K562 (cell line): ENCODE measurements around the gene LARP4B. TPM values are rescaled to one million over a fixed set of nuclear protein-coding genes. Genes with fewer than 3 reads are reported as not detected.

Experiments
- ATAC-seq: fragments of 200-7000 bp; cut with Tn5 transposase; 3 replicates; pipeline ENCODE4 v1.9.1; 2020; ENCODE audit warnings: moderate library complexity
- BruUV-seq: library from RNA; stranded (reverse); fragments of 400-500 nt; replicated peaks from 2 replicates; lab custom pipeline; 2021; lab: Mats Ljungman, UMichigan
- CTCF ChIA-PET: fragments of 300-600 bp; formaldehyde crosslinking; extraction: SDS; loops from one replicate; lab custom pipeline; 2021; ENCODE audit warnings: low intra/inter-chr PET ratio; lab: Yijun Ruan, JAX
- POLR2A ChIA-PET: fragments of 300-600, 350-650 bp; sonication (Branson Sonifier 250); formaldehyde crosslinking; extraction: SDS; loops from one replicate; lab custom pipeline; 2021; ENCODE audit warnings: antibody characterized with exemption, inconsistent platforms; lab: Yijun Ruan, JAX
- DNase-seq, 4 experiments: peaks; one replicate each; pipeline versions ENCODE4 v3.0.0 to v3.0.0-alpha.2; 2011 to 2018; ENCODE audit warnings: low spot score in 3 of 4, mixed read lengths in 3 of 4; ENCODE audit errors: extremely low read depth in 1 of 4
- FAIRE-seq: peaks from 2 replicates; lab custom pipeline; 2011; peaks lifted over from hg19 to GRCh38; lab: Jason Lieb, UNC
- H2AFZ ChIP-seq: 2 replicates; pipeline ENCODE4 v1.6.0; 2011; ENCODE audit warnings: low read depth, low read length, control low read depth, inconsistent platforms
- H3K27ac ChIP-seq: fragments of 200-600 bp; 3 replicates; pipeline ENCODE4 v1.8.0; 2011; ENCODE audit warnings: low read depth, mild to moderate bottlenecking, control low read depth, inconsistent platforms, low read length, moderate library complexity, mixed read lengths; ENCODE audit errors: extremely low read depth
- H3K27me3 ChIP-seq, 2 experiments: fragments of 300-600 bp in 1 of 2; 2 replicates in 1 of 2; 3 replicates in 1 of 2; pipeline versions ENCODE4 v1.6.0 to v1.8.0; 2011; ENCODE audit warnings: inconsistent platforms in 2 of 2, low read length in 2 of 2, mild to moderate bottlenecking in 1 of 2, mixed read lengths in 1 of 2, moderate library complexity in 1 of 2; ENCODE audit not compliant: control insufficient read depth in 2 of 2, insufficient read depth in 2 of 2
- H3K36me3 ChIP-seq: fragments of 300-600 bp; 3 replicates; pipeline ENCODE4 v1.8.0; 2011; ENCODE audit warnings: mild to moderate bottlenecking, low read length, inconsistent platforms; ENCODE audit not compliant: control insufficient read depth, insufficient read depth
- H3K4me1 ChIP-seq, 2 experiments: fragments of 200-600 bp in 1 of 2; replicated peaks in 1 of 2; 2 replicates in 1 of 2; 3 replicates in 1 of 2; pipeline versions ENCODE4 v1.5.1 to v1.8.0; 2011; ENCODE audit warnings: inconsistent platforms in 2 of 2, low read length in 2 of 2, mild to moderate bottlenecking in 1 of 2, mixed read lengths in 1 of 2, moderate library complexity in 1 of 2; ENCODE audit not compliant: control insufficient read depth in 2 of 2, insufficient read depth in 2 of 2
- H3K4me2 ChIP-seq: 2 replicates; pipeline ENCODE4 v1.6.1; 2011; ENCODE audit warnings: low read length, control low read depth, inconsistent platforms, mixed read lengths; ENCODE audit not compliant: insufficient read depth
- H3K4me3 ChIP-seq: fragments of 200-600 bp; sonication (generic), shearing (Covaris generic); 2 replicates; pipeline ENCODE4 v1.5.1; 2016; ENCODE audit warnings: control low read depth, inconsistent platforms
- H3K79me2 ChIP-seq: fragments of 200-600 bp; 3 replicates; pipeline ENCODE4 v1.8.0; 2011; ENCODE audit warnings: low read length, inconsistent platforms; ENCODE audit not compliant: control insufficient read depth, insufficient read depth
- H3K9ac ChIP-seq, 2 experiments: 2 replicates each; pipeline versions ENCODE4 v1.6.0 to v1.6.1; 2011; ENCODE audit warnings: low read depth in 2 of 2, low read length in 2 of 2, control low read depth in 1 of 2, inconsistent platforms in 1 of 2, mild to moderate bottlenecking in 1 of 2, mixed read lengths in 1 of 2; ENCODE audit not compliant: insufficient read depth in 1 of 2
- H3K9me1 ChIP-seq: one replicate; pipeline ENCODE4 v1.6.0; 2011; ENCODE audit warnings: inconsistent platforms, mild to moderate bottlenecking, low read length, moderate library complexity; ENCODE audit not compliant: control insufficient read depth, insufficient read depth
- H3K9me3 ChIP-seq: replicated peaks from 2 replicates; pipeline ENCODE4 v1.5.1; 2011; ENCODE audit warnings: low read depth, low read length, inconsistent platforms; ENCODE audit not compliant: control insufficient read depth, insufficient read depth
- H4K20me1 ChIP-seq: replicated peaks from 2 replicates; pipeline ENCODE4 v1.6.1; 2011; ENCODE audit warnings: low read length, inconsistent platforms, mixed read lengths; ENCODE audit not compliant: control insufficient read depth, insufficient read depth
- EP300 ChIP-seq: IDR thresholded peaks from 2 replicates; pipeline ENCODE4 v1.6.1; 2012; ENCODE audit warnings: low read length, improper control_type of control experiment
- HNRNPL ChIP-seq: fragments of 200-400 bp; formaldehyde crosslinking; IDR thresholded peaks from 2 replicates; pipeline ENCODE4 v1.6.1; 2017; ENCODE audit warnings: low read depth, mild to moderate bottlenecking, low read length
- KAT8 ChIP-seq: fragments of 450-650 bp; IDR thresholded peaks from 2 replicates; pipeline ENCODE4 v1.6.1; 2016; ENCODE audit warnings: low read depth, mild to moderate bottlenecking
- NFXL1 ChIP-seq: fragments of 450-650 bp; formaldehyde crosslinking; IDR thresholded peaks from 2 replicates; pipeline ENCODE4 v1.4.0; 2021; ENCODE audit warnings: mild to moderate bottlenecking
- RBBP5 ChIP-seq: fragments of 200-600 bp; sonication (generic); IDR thresholded peaks from 2 replicates; pipeline ENCODE4 v1.6.1; 2012; ENCODE audit warnings: borderline replicate concordance, mild to moderate bottlenecking, low read length, control low read depth, inconsistent platforms; ENCODE audit not compliant: insufficient read depth, poor library complexity, severe bottlenecking
- TFAM ChIP-seq: fragments of 250-450 bp; sonication (Bioruptor Pico); conservative IDR thresholded peaks from 2 replicates; pipeline ENCODE4 v1.5.0; 2021; ENCODE audit warnings: mild to moderate bottlenecking, moderate library complexity
- ZBTB7A ChIP-seq: IDR thresholded peaks from 2 replicates; pipeline ENCODE4 v1.6.1; 2011; ENCODE audit warnings: low read depth, mild to moderate bottlenecking, low read length, moderate library complexity, borderline replicate concordance; ENCODE audit not compliant: control insufficient read depth
- WGBS: fragments of 100-300 bp; shearing (Covaris generic); methylation state at CpG from one replicate; pipeline ENCODE4 v1.1.6; 2016; ENCODE audit warnings: low coverage, mixed read lengths; ENCODE audit not compliant: insufficient coverage; ENCODE audit errors: missing lambda C conversion rate; 5-methylcytosine and 5-hydroxymethylcytosine counted together
- in situ Hi-C: fragments of 300-500 bp; cut with MboI; formaldehyde crosslinking; loops from 4 replicates; pipeline ENCODE4 v1.15.0; 2018; ENCODE audit warnings: inconsistent platforms, mixed read lengths
- intact Hi-C: fragments of 100-400 bp; cut with micrococcal nuclease; formaldehyde crosslinking; loops from 2 replicates; pipeline ENCODE4 v1.14.2; 2022
- polyA plus RNA-seq, 8 experiments: library from polyadenylated mRNA; depleted of rRNA in 4 of 8; stranded (reverse) in 5 of 8; unstranded in 3 of 8; fragments of >200 nt; fragmentation: Nextera tagmentation in 2 of 8; fragmentation: Illumina TruSeq in 1 of 8; extraction: Ambion mirVana in 2 of 8; extraction: Trizol in 1 of 8; gene quantifications; 2 replicates each; pipeline versions ENCODE4 v1.2.1 to v1.2.3, GENCODE V29; 2011 to 2014; ENCODE audit warnings: inconsistent platforms in 1 of 8, missing spikeins in 1 of 8
- total RNA-seq, 7 experiments: library from RNA; depleted of rRNA in 6 of 7; stranded (reverse); fragments of >200 nt in 6 of 7; fragmentation: Illumina TruSeq in 2 of 7; extraction: Trizol in 2 of 7; gene quantifications; 2 replicates each; pipeline versions ENCODE4 v1.2.1 to v1.2.3, GENCODE V29; 2011 to 2021; ENCODE audit warnings: low replicate concordance in 1 of 7
- TF ChIP-seq, protein P1 (sequence below): IDR thresholded peaks from 2 replicates; pipeline ENCODE4 v1.6.1; 2011; ENCODE audit not compliant: insufficient read length; ENCODE audit errors: extremely low read depth
- TF ChIP-seq, protein P2 (sequence below): fragments of 450-650 bp; IDR thresholded peaks from 2 replicates; pipeline ENCODE4 v1.6.1; 2016
- TF ChIP-seq, protein P3 (sequence below): fragments of 250-450 bp; sonication (Bioruptor Pico); IDR thresholded peaks from 2 replicates; pipeline ENCODE4 v1.4.0; 2020; ENCODE audit warnings: mild to moderate bottlenecking, moderate library complexity
- TF ChIP-seq, protein P4 (sequence below): fragments of 250-450 bp; sonication (Bioruptor Pico); IDR thresholded peaks from 2 replicates; pipeline ENCODE4 v1.5.0; 2020; ENCODE audit warnings: mild to moderate bottlenecking, borderline replicate concordance
- TF ChIP-seq, protein P5 (sequence below), 2 experiments: fragments of 450-650 bp in 1 of 2; sonication (generic) in 1 of 2; formaldehyde crosslinking in 1 of 2; IDR thresholded peaks in 1 of 2; conservative IDR thresholded peaks in 1 of 2; 2 replicates each; pipeline versions ENCODE4 v1.6.1 to v1.8.1; 2016 to 2023; ENCODE audit warnings: mild to moderate bottlenecking in 2 of 2, moderate library complexity in 2 of 2, inconsistent platforms in 1 of 2, missing genetic modification reagents in 1 of 2

LARP4B gene
- total and polyA plus RNA-seq, 9 of the 15 experiments (the other 6 are each of a cell fraction or from before 2014, with no cell fraction given), result 11.8 to 130 (median 42.6) TPM

DNA sequence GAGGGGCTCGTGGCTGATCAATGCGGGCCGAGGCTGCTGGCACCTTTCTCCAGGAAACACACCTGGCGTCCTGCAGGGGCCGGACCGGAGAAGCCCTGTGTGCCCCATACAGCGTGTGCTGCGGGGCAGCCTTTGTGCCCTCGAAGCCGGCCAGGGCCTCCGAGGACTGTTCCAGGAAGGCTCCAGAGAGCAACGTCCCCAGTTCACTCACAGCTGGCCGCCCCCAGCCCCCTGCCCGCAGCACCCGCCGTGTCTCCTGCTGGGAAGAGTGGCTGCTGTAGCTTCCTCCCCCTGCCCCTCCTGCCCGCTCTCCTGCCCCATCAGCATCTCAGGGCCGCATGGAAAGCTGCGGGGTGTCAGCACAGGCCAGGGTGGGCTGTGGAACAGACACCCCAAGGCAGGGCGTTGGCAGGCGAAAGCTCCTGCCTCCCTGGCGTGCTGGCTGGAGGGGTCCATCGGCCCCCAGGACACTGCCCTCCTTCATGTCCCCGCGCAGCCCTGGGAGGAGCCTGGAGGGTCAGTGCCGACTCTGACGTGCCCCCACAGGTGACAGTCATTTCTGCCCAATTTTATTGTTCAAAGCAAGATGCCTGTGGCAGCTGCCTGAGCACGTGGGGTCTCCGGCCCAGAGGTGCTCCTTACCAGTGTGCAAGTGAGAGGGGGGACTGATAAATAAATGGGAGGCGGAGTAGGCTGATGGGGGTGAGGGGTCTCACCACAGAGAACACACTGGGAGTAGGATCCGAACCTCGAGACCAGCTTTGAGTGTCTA lies 146.2 kb downstream of the LARP4B start:
- no peak overlapping the region for H3K9ac ChIP-seq
- CTCF ChIA-PET, result interaction anchor here (0.6 kb wide), 1 partner anchor 290 kb away, joined by 3 read pairs; no protein-coding TSS in a partner anchor
- TF ChIP-seq, protein P1, sequence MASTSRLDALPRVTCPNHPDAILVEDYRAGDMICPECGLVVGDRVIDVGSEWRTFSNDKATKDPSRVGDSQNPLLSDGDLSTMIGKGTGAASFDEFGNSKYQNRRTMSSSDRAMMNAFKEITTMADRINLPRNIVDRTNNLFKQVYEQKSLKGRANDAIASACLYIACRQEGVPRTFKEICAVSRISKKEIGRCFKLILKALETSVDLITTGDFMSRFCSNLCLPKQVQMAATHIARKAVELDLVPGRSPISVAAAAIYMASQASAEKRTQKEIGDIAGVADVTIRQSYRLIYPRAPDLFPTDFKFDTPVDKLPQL, result no peak
- TF ChIP-seq, protein P2, sequence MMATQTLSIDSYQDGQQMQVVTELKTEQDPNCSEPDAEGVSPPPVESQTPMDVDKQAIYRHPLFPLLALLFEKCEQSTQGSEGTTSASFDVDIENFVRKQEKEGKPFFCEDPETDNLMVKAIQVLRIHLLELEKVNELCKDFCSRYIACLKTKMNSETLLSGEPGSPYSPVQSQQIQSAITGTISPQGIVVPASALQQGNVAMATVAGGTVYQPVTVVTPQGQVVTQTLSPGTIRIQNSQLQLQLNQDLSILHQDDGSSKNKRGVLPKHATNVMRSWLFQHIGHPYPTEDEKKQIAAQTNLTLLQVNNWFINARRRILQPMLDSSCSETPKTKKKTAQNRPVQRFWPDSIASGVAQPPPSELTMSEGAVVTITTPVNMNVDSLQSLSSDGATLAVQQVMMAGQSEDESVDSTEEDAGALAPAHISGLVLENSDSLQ, result no peak
- TF ChIP-seq, protein P3, sequence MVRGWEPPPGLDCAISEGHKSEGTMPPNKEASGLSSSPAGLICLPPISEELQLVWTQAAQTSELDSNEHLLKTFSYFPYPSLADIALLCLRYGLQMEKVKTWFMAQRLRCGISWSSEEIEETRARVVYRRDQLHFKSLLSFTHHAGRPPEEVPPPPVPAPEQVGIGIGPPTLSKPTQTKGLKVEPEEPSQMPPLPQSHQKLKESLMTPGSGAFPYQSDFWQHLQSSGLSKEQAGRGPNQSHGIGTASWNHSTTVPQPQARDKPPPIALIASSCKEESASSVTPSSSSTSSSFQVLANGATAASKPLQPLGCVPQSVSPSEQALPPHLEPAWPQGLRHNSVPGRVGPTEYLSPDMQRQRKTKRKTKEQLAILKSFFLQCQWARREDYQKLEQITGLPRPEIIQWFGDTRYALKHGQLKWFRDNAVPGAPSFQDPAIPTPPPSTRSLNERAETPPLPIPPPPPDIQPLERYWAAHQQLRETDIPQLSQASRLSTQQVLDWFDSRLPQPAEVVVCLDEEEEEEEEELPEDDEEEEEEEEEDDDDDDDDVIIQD (CRISPR knock-in tag), result no peak
- no peak for TF ChIP-seq ZBTB7A
- no peak for TF ChIP-seq RBBP5
- TF ChIP-seq HNRNPL, result no peak
- TF ChIP-seq, protein P4, sequence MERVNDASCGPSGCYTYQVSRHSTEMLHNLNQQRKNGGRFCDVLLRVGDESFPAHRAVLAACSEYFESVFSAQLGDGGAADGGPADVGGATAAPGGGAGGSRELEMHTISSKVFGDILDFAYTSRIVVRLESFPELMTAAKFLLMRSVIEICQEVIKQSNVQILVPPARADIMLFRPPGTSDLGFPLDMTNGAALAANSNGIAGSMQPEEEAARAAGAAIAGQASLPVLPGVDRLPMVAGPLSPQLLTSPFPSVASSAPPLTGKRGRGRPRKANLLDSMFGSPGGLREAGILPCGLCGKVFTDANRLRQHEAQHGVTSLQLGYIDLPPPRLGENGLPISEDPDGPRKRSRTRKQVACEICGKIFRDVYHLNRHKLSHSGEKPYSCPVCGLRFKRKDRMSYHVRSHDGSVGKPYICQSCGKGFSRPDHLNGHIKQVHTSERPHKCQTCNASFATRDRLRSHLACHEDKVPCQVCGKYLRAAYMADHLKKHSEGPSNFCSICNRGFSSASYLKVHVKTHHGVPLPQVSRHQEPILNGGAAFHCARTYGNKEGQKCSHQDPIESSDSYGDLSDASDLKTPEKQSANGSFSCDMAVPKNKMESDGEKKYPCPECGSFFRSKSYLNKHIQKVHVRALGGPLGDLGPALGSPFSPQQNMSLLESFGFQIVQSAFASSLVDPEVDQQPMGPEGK, result no peak
- TF ChIP-seq TFAM, result no peak
- no peak for TF ChIP-seq NFXL1
- TF ChIP-seq EP300, result no peak
- no peak for TF ChIP-seq KAT8
- TF ChIP-seq, protein P5, sequence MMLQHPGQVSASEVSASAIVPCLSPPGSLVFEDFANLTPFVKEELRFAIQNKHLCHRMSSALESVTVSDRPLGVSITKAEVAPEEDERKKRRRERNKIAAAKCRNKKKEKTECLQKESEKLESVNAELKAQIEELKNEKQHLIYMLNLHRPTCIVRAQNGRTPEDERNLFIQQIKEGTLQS (IDR thresholded peaks at IDR 0.05), result no peak
- TF ChIP-seq, protein P5 (CRISPR knock-in tag; conservative IDR thresholded peaks at IDR 0.05), result no peak

More for the DNA sequence above, 146.2 kb downstream of the LARP4B start:
- no peak overlapping the region for H3K27ac ChIP-seq
- H3K4me3 ChIP-seq, result no peak overlapping the region
- in situ Hi-C loops, result no loop called here
- H3K9me3 ChIP-seq, result no peaks in the 10 kb centered on the region
- intact Hi-C loops, result loop anchor here (5.0 kb wide), 1 partner anchor 193 kb away; no protein-coding TSS in a partner anchor
- H3K36me3 ChIP-seq, result no peaks in the 10 kb centered on the region
- H3K9me1 ChIP-seq, result peaks cover 3% of the 10 kb centered on the region
- DNase-seq (no peak), FAIRE-seq (no peak), ATAC-seq (no peak)
- H3K4me1 ChIP-seq, result peaks cover 6 to 53% of the 10 kb centered on the region in 2 experiments; a peak in 3 of 5 replicates
- peaks cover 41 to 86% of the 10 kb centered on the region in 2 experiments; a peak in 4 of 5 replicates for H3K27me3 ChIP-seq
- no peaks in the 10 kb centered on the region for H3K79me2 ChIP-seq
- no peaks in the 10 kb centered on the region; the same call in 1 of the 2 replicates for H4K20me1 ChIP-seq
- POLR2A ChIA-PET, result interaction anchor here (0.6 to 1.5 kb wide), 6 partner anchors 17 to 788 kb away, joined by 3 to 6 read pairs (median 4); no protein-coding TSS in a partner anchor
- H3K4me2 ChIP-seq, result no peak overlapping the region
- H2AFZ ChIP-seq, result no peak overlapping the region
- 4% methylated on average over 24 of the region's 32 CpGs for WGBS
- BruUV-seq, result no TSS peak
